Measurements from ENCODE around the gene RRAS2. TPM values are rescaled to one million over a fixed set of nuclear protein-coding genes. Genes with fewer than 3 reads are reported as not detected.

RRAS2 gene
- total RNA-seq, 1 experiment from 2014 or later: 164 TPM

DNA sequence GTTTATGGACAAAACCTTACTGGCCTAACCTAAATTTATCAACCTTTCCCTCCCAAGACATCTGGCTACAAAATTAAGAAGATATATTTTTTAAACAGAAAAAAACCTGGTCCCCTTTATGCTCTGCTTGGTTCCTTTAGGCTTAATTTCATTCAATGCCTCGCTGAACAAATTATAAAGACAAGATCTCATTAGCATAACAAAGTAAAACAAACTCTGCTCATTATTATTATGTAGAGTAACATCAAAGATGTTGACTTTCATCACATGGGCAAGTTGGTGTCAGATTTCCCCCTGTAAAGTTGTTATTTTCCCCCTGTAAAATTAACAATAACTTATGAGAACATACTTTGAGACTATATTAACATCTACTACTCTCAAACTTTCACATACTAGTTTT, 11.0 kb downstream of the RRAS2 start:
- ATAC-seq (no peak), DNase-seq (ENCODE audit: low spot score) (no peak)
- POLR2A ChIA-PET: no interaction called here
- Mint-ChIP-seq H3K4me3 (peak overlapping the region; percentile 19), H3K4me1 (peaks cover 63% of the 10 kb centered on the region), H3K9me3 (peaks cover 13% of the 10 kb centered on the region), H3K27me3 (ENCODE audit: low read depth) (no peaks in the 10 kb centered on the region), H3K36me3 (peaks cover 11% of the 10 kb centered on the region), H3K27ac (peak overlapping the region; percentile 16; the same call in 1 of the 2 replicates)
- TF ChIP-seq, protein P1, sequence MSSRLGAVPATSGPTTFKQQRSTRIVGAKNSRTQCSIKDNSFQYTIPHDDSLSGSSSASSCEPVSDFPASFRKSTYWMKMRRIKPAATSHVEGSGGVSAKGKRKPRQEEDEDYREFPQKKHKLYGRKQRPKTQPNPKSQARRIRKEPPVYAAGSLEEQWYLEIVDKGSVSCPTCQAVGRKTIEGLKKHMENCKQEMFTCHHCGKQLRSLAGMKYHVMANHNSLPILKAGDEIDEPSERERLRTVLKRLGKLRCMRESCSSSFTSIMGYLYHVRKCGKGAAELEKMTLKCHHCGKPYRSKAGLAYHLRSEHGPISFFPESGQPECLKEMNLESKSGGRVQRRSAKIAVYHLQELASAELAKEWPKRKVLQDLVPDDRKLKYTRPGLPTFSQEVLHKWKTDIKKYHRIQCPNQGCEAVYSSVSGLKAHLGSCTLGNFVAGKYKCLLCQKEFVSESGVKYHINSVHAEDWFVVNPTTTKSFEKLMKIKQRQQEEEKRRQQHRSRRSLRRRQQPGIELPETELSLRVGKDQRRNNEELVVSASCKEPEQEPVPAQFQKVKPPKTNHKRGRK (CRISPR knock-in tag; IDR thresholded peaks at IDR 0.05; ENCODE audit: borderline replicate concordance): no peak
- TF ChIP-seq USF2 (CRISPR knock-in tag; IDR thresholded peaks at IDR 0.05) (peak; percentile 37; the same call in 1 of the 2 replicates), USF1 (CRISPR knock-in tag; IDR thresholded peaks at IDR 0.05) (0 out of 2 replicates have a peak, but pooled peaks have one; percentile 26)
- CTCF ChIA-PET: no interaction called here

DNA sequence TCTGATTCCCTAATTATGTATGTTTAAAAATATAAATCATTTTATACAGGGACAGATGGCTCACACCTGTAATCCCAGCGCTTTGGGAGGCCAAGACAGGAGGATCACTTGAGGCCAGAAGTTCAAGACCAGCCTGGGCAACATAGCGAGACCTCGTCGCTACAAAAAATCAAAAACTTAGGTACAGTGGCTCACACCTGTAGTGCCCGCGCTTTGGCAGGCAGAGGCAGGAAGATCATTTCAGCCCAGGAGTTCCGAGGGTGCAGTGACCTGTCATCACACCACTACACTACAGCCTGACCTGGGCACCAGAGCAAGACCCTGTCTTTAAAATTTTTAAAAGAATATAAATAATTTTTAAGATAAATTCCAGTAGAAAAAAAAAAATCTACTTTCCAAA, 11.5 kb downstream of the RRAS2 start:
- DNase-seq (ENCODE audit: low spot score) (no peak), ATAC-seq (no peak)
- peaks cover 67% of the 10 kb centered on the region for H3K4me1 Mint-ChIP-seq
- no peak overlapping the region for H3K27ac Mint-ChIP-seq
- ChIA-PET CTCF (no interaction called here), POLR2A (no interaction called here)
- H3K36me3 Mint-ChIP-seq: peaks cover 11% of the 10 kb centered on the region
- TF ChIP-seq ZNF121 (CRISPR knock-in tag; IDR thresholded peaks at IDR 0.05) (peak; percentile 96), SP1 (CRISPR knock-in tag; conservative IDR thresholded peaks at IDR 0.05) (no peak)
- no peaks in the 10 kb centered on the region for H3K27me3 Mint-ChIP-seq (ENCODE audit: low read depth)
- H3K4me3 Mint-ChIP-seq: no peak overlapping the region
- peaks cover 13% of the 10 kb centered on the region for H3K9me3 Mint-ChIP-seq

GRCh38 chr11:14346303-14346955, 12.6 kb downstream of the RRAS2 start:
- Mint-ChIP-seq H3K27me3 (ENCODE audit: low read depth) (no peaks in the 10 kb centered on the region), H3K9me3 (peaks cover 13% of the 10 kb centered on the region), H3K36me3 (peaks cover 11% of the 10 kb centered on the region), H3K4me1 (peaks cover 73% of the 10 kb centered on the region), H3K4me3 (no peak overlapping the region), H3K27ac (peak overlapping the region; percentile 95)
- POLR2A ChIA-PET: interaction anchor here (1.1 kb wide), 1 partner anchor 12 kb away, joined by 5 read pairs; no protein-coding TSS in a partner anchor
- DNase-seq (ENCODE audit: low spot score): no peak
- ATAC-seq: no peak
- CTCF ChIA-PET: interaction anchor here (1.1 to 1.4 kb wide), 4 partner anchors 40 to 109 kb away, joined by 3 to 6 read pairs (median 5); no protein-coding TSS in a partner anchor
- no peak for TF ChIP-seq CBFB (CRISPR knock-in tag; IDR thresholded peaks at IDR 0.05; ENCODE audit: low read depth)
- TF ChIP-seq, protein P2, sequence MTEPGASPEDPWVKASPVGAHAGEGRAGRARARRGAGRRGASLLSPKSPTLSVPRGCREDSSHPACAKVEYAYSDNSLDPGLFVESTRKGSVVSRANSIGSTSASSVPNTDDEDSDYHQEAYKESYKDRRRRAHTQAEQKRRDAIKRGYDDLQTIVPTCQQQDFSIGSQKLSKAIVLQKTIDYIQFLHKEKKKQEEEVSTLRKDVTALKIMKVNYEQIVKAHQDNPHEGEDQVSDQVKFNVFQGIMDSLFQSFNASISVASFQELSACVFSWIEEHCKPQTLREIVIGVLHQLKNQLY (CRISPR knock-in tag; IDR thresholded peaks at IDR 0.05): no peak
- no peak for TF ChIP-seq FOXK1 (CRISPR knock-in tag; IDR thresholded peaks at IDR 0.05)
- no peak for TF ChIP-seq E2F4 (CRISPR knock-in tag; IDR thresholded peaks at IDR 0.05; ENCODE audit: borderline replicate concordance, low read depth)
- TF ChIP-seq TP53 (CRISPR knock-in tag; IDR thresholded peaks at IDR 0.05): no peak
- TF ChIP-seq, protein P3, sequence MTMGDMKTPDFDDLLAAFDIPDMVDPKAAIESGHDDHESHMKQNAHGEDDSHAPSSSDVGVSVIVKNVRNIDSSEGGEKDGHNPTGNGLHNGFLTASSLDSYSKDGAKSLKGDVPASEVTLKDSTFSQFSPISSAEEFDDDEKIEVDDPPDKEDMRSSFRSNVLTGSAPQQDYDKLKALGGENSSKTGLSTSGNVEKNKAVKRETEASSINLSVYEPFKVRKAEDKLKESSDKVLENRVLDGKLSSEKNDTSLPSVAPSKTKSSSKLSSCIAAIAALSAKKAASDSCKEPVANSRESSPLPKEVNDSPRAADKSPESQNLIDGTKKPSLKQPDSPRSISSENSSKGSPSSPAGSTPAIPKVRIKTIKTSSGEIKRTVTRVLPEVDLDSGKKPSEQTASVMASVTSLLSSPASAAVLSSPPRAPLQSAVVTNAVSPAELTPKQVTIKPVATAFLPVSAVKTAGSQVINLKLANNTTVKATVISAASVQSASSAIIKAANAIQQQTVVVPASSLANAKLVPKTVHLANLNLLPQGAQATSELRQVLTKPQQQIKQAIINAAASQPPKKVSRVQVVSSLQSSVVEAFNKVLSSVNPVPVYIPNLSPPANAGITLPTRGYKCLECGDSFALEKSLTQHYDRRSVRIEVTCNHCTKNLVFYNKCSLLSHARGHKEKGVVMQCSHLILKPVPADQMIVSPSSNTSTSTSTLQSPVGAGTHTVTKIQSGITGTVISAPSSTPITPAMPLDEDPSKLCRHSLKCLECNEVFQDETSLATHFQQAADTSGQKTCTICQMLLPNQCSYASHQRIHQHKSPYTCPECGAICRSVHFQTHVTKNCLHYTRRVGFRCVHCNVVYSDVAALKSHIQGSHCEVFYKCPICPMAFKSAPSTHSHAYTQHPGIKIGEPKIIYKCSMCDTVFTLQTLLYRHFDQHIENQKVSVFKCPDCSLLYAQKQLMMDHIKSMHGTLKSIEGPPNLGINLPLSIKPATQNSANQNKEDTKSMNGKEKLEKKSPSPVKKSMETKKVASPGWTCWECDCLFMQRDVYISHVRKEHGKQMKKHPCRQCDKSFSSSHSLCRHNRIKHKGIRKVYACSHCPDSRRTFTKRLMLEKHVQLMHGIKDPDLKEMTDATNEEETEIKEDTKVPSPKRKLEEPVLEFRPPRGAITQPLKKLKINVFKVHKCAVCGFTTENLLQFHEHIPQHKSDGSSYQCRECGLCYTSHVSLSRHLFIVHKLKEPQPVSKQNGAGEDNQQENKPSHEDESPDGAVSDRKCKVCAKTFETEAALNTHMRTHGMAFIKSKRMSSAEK (CRISPR knock-in tag; IDR thresholded peaks at IDR 0.05; ENCODE audit: borderline replicate concordance): no peak
- no peak for TF ChIP-seq ATF2 (CRISPR knock-in tag; IDR thresholded peaks at IDR 0.05; ENCODE audit: borderline replicate concordance, low read depth)
- no peak for TF ChIP-seq PRDM15 (CRISPR knock-in tag; IDR thresholded peaks at IDR 0.05)

Measured in WTC11 (cell line).